Mononuclear cell (primary cell): ENCODE data around the gene UBXN2A. TPM values are rescaled to one million over a fixed set of nuclear protein-coding genes. Genes with fewer than 3 reads are reported as not detected.

ENCODE experiments used
- H3K27me3 ChIP-seq: 2 replicates; pipeline ENCODE4 v1.6.0; 2011; ENCODE audit warnings: low read length, control low read depth; ENCODE audit not compliant: insufficient read depth
- H3K4me1 ChIP-seq: 2 replicates; pipeline ENCODE4 v1.5.1; 2011; ENCODE audit warnings: mild to moderate bottlenecking, low read length, control low read depth; ENCODE audit not compliant: insufficient read depth
- H3K4me3 ChIP-seq: 2 replicates; pipeline ENCODE4 v1.5.1; 2011; ENCODE audit warnings: mild to moderate bottlenecking, low read length, moderate library complexity
- H3K9me3 ChIP-seq: 2 replicates; pipeline ENCODE4 v1.5.1; 2011; ENCODE audit warnings: low read depth, mild to moderate bottlenecking, control low read depth, low read length
- total RNA-seq: library from RNA; depleted of rRNA; stranded (reverse); fragments of >200 nt; gene quantifications from one replicate; pipeline ENCODE4 v1.2.3, GENCODE V29; 2012

UBXN2A gene
- total RNA-seq, 1 donor = 16.7 TPM

DNA sequence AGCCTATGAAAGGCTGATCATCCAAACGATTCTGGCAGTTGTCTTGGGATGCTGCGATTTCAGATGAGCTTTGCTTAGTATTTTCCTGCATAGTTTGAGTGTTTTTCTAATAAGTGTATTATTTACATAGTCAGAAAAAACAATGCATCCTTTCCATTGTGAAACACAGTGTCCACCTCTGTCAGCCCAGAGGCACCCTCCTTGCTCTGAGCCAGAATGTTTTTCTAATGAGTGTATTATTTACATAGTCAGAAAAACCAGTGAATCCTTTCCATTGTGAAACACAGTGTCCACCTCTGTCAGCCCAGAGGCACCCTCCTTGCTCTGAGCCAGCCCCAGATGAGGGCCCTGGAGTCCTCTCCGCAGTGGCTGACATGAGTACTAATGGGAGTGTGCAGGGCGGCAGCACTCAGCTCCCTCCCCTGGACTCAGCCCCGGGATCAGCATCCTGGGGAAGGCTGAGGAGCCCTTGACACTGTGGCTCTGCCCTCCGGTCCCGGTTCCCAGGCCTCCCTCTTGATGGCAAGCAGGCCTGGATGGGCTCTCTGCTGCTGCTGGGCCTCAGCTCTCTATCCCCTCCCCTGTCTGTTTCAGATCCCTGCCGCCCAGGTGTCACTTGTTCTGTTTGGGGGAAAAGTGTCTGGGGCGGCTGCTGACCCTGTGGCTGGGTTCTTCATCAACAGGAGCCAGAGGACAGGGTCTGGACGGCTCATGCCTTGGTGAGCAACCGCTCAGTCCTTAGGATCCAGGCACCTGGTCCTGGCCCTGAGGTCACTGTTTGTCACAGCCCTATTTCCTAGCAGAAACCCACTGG is 75.5 kb downstream of the UBXN2A start:
- H3K4me1 ChIP-seq = peaks cover 4% of the 10 kb centered on the region
- no peaks in the 10 kb centered on the region for H3K9me3 ChIP-seq
- no peak overlapping the region for H3K4me3 ChIP-seq
- peaks cover 13% of the 10 kb centered on the region for H3K27me3 ChIP-seq

DNA sequence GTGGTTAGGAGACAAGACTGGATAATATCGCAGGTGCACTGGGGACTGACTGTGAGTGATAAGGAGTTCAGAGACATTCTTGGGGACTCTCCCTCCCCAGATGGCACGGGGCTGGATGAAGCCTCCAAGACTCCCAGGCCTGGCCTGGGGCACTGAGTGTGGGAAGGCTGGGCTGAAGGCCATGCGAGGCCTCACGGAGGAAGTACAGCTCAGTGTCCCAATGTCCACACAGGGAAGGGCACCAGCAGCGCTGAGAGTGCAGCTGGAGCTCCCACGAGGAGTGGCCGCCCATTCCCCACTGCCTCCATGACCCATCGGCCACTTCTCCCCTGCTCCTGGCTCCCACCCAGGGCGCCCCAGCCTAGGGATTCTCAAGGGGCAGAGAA is 76.1 kb downstream of the UBXN2A start:
- Histone ChIP-seq H3K9me3 (no peaks in the 10 kb centered on the region), H3K4me3 (no peak overlapping the region), H3K4me1 (no peaks in the 10 kb centered on the region)

DNA sequence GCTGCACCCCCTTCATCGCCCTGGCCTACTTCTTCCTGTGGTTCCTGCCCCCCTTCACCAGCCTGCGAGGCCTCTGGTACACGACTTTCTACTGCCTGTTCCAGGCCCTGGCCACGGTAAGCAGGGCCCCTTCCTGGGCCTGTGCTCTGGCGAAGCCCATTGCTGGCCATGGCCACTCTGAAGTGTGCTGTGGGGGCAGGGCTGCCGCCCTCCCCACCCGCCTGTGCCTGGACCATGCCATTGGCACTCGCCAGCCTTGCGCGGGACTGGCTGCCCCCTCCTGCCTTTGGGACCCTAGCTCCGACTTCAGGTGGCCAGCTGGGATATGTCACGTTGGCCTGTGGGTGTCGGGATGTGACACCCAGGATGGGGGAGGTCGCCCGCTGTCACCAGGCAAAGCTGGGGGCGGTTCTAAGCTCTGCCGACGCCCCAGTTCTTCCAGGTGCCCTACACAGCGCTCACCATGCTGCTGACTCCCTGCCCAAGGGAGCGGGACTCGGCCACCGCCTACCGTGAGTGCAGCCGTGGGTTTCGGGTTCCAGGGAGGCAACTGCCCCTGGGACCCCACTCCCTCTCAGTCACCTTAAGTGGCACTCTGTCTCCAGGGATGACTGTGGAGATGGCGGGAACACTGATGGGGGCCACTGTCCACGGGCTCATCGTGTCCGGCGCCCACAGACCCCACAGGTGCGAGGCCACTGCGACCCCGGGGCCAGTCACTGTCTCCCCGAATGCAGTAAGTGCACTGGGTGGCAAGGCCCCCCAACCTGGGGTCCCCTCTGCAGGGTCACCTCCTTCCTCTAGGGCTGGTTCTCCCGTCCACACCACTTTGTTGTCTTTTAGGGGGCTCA is 76.8 kb downstream of the UBXN2A start:
- Histone ChIP-seq H3K9me3 (no peaks in the 10 kb centered on the region), H3K27me3 (peaks cover 2% of the 10 kb centered on the region), H3K4me1 (no peaks in the 10 kb centered on the region), H3K4me3 (no peak overlapping the region)

More for the DNA sequence above, 76.1 kb downstream of the UBXN2A start:
- peaks cover 7% of the 10 kb centered on the region for H3K27me3 ChIP-seq

DNA sequence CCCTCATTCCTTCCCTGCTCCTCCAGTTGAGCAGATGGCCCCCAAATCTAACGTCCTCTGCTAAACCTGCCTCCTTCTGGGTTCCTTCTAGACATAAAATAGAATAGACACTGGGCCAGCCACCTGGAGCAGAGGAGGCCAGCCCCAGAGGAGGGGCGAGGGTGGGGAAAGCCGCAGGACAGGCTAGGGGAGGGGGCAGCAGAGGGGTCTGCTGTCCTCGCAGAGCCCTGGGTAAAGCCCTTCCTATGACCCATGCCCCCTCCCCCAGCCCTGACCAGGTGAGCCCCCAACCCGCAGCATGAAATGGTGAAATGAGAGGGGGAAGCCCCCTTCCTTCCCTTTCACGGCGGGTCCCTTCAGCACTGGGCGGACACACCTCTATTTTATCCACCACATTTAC is 77.4 kb downstream of the UBXN2A start:
- Histone ChIP-seq H3K4me3 (no peak overlapping the region), H3K4me1 (no peaks in the 10 kb centered on the region), H3K27me3 (no peaks in the 10 kb centered on the region), H3K9me3 (no peaks in the 10 kb centered on the region)

DNA sequence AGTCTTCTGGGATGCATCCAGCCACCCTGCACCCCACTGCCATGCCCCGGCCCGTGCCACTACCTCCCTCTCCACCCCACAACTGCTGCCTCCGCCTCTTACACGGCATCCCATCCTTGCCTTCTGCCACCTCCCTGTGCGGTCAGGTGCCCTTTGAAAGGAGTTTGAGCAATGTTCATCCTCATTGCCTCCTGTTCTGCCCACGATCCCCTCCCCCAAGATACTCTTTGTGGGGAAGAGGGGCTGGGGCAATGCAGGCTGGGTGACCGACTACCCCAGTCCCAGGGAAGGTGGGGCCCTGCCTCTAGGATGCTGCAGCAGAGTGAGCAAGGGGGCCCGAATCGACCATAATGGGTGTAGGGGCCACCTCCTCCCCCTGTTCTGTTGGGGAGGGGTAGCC is 78.0 kb downstream of the UBXN2A start:
- no peaks in the 10 kb centered on the region for H3K27me3 ChIP-seq
- H3K4me1 ChIP-seq = no peaks in the 10 kb centered on the region
- H3K4me3 ChIP-seq = no peak overlapping the region
- H3K9me3 ChIP-seq = no peaks in the 10 kb centered on the region

DNA sequence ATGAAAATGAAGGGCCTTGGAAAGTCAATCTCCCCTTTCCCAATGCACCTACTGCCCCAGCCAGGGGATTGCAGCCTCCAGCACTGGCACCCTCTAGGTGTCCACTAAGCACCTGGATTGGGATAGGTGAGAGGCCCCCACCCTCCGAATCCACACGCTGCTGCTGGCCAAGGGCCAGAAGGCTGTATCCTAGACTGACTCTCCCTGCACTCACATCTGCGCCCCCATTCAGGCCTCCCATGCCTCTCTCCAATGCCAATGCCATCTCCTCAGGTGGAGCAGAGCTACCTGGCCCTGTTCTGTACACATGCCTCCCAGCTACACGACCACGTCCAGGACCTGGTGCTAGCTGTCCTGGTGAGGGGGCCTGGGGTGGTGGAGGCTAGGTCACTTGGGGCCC is 79.5 kb downstream of the UBXN2A start:
- H3K27me3 ChIP-seq = no peaks in the 10 kb centered on the region
- no peaks in the 10 kb centered on the region for H3K9me3 ChIP-seq
- H3K4me3 ChIP-seq = no peak overlapping the region
- no peaks in the 10 kb centered on the region for H3K4me1 ChIP-seq

DNA sequence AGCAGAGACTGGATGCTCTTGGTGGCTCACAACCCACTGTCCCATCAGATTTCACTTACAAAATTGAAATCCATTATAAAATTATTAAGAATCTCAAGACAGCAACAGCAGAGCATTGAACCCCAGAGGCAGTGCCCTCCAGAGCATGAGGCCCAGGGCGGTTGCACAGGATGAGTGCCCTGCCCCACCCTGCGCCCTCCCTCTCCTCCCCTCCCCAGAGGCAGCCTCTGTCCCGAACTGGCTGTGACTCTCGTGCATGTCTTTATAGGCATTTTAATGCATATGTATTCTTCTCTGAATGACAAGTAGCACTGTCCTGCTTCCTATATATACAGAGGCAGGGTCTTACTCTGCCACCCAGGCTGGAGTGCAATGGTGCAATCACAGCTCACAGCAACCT is 80.0 kb downstream of the UBXN2A start:
- Histone ChIP-seq H3K4me3 (no peak overlapping the region), H3K9me3 (no peaks in the 10 kb centered on the region), H3K27me3 (no peaks in the 10 kb centered on the region), H3K4me1 (no peaks in the 10 kb centered on the region)

DNA sequence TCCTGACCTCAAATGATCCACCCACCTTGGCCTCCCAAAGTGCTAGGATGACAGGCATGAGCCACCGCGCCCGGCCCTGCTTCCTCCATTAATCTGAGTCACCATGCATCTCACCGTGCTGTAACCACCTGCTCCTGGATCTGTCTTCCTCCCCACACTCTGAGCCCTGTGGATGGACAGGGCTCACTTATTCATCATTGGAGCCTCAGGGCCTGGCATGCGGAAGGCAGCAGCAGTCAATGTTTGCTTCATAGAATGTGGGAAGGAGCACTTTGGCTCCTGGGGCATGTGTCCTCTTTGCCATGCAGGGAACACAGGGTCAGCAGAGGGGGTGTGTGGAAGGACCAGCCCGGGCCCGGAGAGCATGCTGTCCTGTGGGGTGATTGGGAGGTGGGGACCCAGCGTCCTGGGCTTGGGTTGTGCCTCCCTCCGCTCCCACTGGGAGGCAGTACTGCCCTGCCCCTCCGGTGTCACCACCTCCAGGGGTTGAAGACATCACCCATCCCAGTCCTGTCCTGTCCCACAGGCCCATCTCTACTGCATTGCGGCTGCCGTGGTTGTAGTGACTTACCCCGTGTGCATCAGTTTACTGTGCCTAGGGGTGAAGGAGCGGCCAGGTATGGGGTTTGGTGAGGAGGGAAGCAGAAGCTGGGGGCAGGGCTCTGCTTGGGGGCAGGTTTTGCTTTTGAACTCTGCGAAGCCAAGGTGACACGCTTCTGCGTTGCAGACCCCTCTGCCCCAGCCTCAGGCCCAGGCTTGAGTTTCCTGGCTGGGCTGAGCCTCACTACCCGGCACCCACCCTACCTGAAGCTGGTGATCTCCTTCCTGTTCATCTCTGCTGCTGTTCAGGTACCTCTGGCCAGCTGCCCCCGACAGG is 81.1 kb downstream of the UBXN2A start:
- Histone ChIP-seq H3K9me3 (no peaks in the 10 kb centered on the region), H3K4me3 (no peak overlapping the region), H3K4me1 (no peaks in the 10 kb centered on the region), H3K27me3 (no peaks in the 10 kb centered on the region)

DNA sequence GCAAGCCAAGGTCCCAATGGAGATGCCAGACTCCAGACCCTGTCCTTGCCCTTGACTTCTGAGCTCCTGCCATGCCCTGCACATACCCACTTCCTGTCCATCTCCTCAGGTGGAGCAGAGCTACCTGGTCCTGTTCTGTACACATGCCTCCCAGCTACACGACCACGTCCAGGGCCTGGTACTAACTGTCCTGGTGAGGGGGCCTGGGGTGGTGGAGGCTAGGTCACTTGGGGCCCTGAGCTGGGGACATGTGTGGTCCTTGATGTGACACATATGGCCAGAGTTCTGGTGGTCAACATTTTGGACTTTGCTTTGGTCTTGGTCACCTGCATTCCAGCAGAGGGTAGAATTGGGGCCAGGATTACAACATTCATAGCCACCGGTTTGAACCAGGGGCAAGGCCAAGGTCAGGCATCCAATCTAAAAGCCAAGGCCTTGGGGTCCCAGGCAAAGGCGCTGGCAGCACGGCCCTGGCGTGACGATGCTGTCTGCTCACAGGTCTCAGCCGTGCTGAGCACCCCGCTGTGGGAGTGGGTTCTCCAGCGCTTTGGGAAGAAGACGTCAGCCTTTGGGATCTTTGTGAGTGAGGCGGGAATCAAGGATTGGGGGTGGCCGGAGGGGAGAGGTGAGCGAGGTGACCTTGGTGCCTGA is 82.2 kb downstream of the UBXN2A start:
- H3K4me1 ChIP-seq = no peaks in the 10 kb centered on the region
- H3K27me3 ChIP-seq = no peaks in the 10 kb centered on the region
- no peaks in the 10 kb centered on the region for H3K9me3 ChIP-seq
- no peak overlapping the region for H3K4me3 ChIP-seq

DNA sequence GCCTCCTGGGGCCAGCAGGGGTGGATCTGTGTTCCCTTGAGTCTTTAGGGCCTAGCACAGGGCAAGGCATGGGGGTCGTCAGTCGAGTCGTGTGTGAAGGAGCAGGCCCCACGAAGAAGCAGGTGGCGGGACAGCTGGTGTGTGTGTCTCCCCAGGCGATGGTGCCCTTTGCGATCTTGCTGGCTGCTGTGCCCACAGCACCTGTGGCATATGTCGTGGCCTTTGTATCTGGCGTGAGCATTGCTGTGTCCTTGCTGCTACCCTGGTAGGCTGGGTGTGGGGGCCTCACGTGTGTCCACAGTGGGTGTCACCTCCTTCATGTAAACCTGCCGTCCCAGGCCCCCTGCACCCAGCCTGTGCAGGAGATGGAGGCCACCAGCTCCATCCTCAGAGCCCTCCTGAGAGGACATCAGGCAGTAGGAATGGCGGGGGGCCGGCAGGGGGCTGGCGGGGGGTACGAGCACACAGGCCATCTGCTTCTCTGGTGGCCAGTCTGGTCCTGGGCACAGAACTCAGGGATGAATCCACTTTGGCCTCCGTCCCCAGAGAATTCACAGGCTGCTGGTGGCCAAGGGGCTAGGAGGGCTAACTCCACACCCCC is 82.8 kb downstream of the UBXN2A start:
- H3K4me3 ChIP-seq = no peak overlapping the region
- H3K9me3 ChIP-seq = no peaks in the 10 kb centered on the region
- H3K27me3 ChIP-seq = no peaks in the 10 kb centered on the region

DNA sequence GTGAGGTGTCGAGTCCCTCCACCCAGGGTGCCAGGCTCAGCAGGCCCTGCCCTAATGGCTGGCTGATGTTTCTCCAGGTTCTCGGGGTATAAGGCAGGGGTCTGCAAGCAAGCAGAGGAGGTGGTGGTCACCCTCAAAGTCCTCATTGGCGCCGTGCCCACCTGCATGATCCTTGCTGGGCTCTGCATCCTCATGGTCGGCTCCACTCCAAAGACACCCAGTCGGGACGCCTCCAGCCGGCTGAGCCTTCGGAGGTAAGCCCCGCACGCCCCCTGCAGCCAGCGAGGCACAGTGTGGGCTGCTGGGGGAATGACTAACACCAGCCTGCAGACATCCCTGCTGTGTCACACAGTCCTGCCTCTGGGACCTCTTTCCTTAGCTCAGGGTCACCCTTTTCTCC is 83.8 kb downstream of the UBXN2A start:
- no peak overlapping the region for H3K4me3 ChIP-seq
- no peaks in the 10 kb centered on the region for H3K27me3 ChIP-seq
- no peaks in the 10 kb centered on the region for H3K9me3 ChIP-seq
- no peaks in the 10 kb centered on the region for H3K4me1 ChIP-seq

More for the DNA sequence above, 82.8 kb downstream of the UBXN2A start:
- no peaks in the 10 kb centered on the region for H3K4me1 ChIP-seq

DNA sequence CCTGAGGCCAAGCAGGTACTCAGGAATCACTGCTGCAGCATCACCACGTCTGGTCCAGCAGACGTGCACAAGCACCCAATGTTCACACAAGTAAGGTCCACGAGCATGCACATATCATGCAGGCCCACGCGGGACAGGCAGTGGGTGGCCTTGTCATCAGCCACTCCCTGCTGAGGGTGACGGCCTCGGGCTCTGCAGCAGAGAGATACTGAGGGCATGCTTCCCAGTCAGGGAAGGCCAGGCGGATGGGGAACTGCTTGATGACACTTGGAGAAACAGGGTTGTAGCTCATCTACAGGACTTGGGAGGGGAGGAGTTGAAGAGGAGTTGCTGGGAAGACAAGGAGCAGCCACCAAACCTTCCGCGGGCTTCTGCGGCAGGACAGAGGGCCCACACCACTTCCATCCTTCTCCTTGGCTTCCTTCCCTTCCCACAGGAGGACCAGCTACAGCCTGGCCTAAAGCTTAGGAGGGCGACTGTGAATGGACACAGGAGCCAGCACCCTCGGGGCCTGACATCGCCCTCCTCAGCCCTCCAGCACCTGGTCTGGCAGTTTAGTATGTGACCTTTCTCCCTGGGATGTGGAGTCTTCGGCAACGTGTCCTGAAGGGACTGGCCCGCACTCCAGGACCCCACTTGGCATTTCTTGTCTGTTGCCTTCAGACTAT is 84.9 kb downstream of the UBXN2A start:
- no peaks in the 10 kb centered on the region for H3K4me1 ChIP-seq
- no peaks in the 10 kb centered on the region for H3K9me3 ChIP-seq
- H3K4me3 ChIP-seq = no peak overlapping the region
- H3K27me3 ChIP-seq = no peaks in the 10 kb centered on the region

DNA sequence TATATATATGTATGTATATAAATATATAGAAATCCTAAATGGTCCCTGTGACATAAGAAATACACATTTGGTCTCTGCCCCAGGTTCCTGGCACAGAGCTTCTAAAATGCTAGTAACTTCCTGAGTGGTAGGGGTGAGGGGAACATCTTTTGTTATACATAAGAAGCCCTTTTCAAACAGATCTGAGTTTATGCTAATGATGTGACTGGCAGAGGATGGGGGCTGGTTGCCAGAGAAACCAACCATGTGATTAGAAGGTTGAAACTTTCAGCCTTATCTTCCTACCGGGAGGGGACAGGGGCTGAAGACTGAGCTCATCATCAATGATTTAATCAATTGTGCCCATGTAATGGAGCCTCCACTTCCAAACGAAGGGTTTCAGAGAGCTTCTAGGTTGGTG is 86.0 kb downstream of the UBXN2A start:
- no peak overlapping the region for H3K4me3 ChIP-seq
- H3K27me3 ChIP-seq = no peaks in the 10 kb centered on the region
- H3K4me1 ChIP-seq = no peaks in the 10 kb centered on the region
- no peaks in the 10 kb centered on the region for H3K9me3 ChIP-seq
